GM18520 (cell line): Measurements from ENCODE around the gene KLHL30.
"Not testable (repeated sequence)": the region's sequence is repeated elsewhere in the genome, so short reads cannot be mapped to it uniquely, and the experiment has no call there.

Source experiments
- ATAC-seq: cut with Tn5 transposase; IDR thresholded peaks from one replicate; pipeline ENCODE4 v1.9.1; 2021; ENCODE audit not compliant: unreplicated experiment

KLHL30 gene

GRCh38 chr2:238101891-238102841 is 36.3 kb upstream of the KLHL30 start:
- no peak for ATAC-seq

GRCh38 chr2:238102865-238103264 is 35.6 kb upstream of the KLHL30 start:
- no peak for ATAC-seq

- ATAC-seq: no peak
Measured at GRCh38 chr2:238103465-238104225, 34.8 kb upstream of the KLHL30 start.

GRCh38 chr2:238104226-238104690 is 34.2 kb upstream of the KLHL30 start:
- no peak for ATAC-seq

- no peak for ATAC-seq
Measured at GRCh38 chr2:238104691-238105371, 33.6 kb upstream of the KLHL30 start.

- ATAC-seq: no peak
Measured at GRCh38 chr2:238105506-238106338, 32.7 kb upstream of the KLHL30 start.

- no peak for ATAC-seq
Measured at GRCh38 chr2:238106339-238106697, 32.1 kb upstream of the KLHL30 start.

- no peak for ATAC-seq
Measured at GRCh38 chr2:238106698-238107524, 31.6 kb upstream of the KLHL30 start.

GRCh38 chr2:238107525-238108422 is 30.7 kb upstream of the KLHL30 start:
- no peak for ATAC-seq

- ATAC-seq: no peak
Measured at GRCh38 chr2:238108423-238109183, 29.9 kb upstream of the KLHL30 start.

GRCh38 chr2:238113611-238114010 is 24.9 kb upstream of the KLHL30 start:
- no peak for ATAC-seq

GRCh38 chr2:238114331-238114841 is 24.1 kb upstream of the KLHL30 start:
- no peak for ATAC-seq

- ATAC-seq: no peak
Measured at GRCh38 chr2:238114851-238115660, 23.4 kb upstream of the KLHL30 start.

- not testable (repeated sequence) for ATAC-seq
Measured at GRCh38 chr2:238115709-238116108, 22.8 kb upstream of the KLHL30 start.

GRCh38 chr2:238116298-238117198 is 21.9 kb upstream of the KLHL30 start:
- ATAC-seq: no peak
